TTC549 (cell line): ENCODE results near the gene ATXN7L1.

ENCODE experiments used
- FAIRE-seq: peaks from 2 replicates; lab custom pipeline; 2012; peaks lifted over from hg19 to GRCh38; lab: Jason Lieb, UNC

Gene ATXN7L1

DNA sequence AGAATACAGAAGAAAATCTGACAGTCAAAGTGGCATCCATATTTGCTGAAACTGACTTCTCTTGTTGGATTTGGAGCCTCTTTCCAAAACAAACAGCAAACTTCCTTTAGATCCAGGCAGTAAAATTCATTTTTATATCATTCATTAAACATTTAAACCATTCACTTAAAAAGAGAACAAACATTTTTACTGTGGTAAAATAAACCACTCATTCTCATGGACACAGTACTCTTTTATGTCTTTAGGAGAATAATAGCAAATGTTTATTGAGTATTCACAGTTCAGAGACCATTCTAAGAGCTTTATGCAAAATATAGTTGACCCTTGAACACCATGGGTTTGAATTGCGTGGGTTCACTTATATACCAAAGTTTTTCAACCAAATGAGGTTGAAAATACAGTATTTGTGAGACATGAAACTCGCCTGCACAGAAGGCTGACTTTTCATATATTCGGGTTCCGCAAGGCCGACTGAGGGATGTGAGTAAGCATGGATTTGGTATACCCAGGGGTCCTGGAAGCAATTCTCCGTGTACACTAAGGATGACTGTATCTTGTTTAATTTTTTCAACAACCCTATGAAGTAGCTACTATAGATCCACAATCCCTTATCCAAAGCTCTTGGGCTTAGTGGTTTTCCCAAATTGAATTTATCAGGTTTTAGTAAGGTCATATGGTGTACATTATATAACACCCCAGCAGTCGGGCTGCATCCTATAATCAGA lies 49.1 kb downstream of the ATXN7L1 start:
- no peak for FAIRE-seq

DNA sequence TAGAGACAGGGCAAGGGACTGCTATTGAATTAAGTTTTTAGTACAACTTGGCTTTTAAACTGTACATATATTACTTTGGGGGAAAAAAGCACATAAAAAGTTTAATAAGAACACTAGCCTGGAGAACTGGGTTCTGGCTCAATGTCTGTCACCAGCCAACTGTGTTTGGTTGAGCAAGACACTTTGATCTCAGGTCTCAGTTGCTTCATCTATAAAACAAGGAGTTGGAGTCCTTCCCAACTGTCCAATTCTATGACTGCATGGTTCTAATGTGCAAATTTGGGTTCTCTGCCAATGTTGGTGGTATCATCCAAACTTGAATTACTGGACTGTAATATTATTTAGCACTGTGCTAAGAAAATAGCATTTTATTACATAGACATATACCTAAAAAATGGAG lies 50.3 kb downstream of the ATXN7L1 start:
- FAIRE-seq, result no peak

DNA sequence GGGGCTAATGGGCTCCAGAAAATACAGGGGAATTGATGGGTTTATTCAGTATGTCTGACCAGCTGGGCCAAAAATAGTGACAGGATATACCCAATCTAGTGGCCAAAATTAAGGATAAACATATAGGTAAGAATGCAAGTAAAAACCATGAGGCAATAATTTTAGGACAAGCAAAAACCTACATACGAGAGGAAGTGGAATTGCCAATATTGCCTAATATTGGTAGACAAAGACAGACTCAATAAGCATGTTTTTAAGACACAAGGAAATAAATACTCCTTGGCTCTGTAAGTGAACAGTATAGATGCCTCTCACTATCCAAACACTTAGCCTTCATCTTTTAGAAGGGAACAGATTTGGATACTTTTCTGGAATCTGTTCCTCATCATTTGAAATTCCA lies 51.0 kb downstream of the ATXN7L1 start:
- FAIRE-seq, result no peak

DNA sequence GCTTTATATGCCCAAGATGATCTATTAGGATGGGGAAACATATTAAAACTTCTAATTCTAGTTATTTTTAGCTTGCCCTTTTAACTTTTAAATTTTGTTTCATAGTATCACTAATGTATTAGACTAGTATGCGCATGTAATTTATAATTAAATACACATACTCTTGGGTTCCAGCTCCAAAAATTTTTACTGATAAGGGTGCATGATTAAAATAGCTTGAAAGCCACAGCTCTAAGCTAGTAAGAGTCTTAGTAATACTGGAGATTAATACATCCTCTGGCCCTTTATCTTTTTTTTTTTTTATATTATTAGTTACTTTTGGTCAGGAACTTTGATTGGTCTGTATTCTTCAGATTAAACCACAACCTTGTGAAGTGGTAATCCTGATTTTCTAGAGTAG lies 53.6 kb downstream of the ATXN7L1 start:
- FAIRE-seq, result no peak

DNA sequence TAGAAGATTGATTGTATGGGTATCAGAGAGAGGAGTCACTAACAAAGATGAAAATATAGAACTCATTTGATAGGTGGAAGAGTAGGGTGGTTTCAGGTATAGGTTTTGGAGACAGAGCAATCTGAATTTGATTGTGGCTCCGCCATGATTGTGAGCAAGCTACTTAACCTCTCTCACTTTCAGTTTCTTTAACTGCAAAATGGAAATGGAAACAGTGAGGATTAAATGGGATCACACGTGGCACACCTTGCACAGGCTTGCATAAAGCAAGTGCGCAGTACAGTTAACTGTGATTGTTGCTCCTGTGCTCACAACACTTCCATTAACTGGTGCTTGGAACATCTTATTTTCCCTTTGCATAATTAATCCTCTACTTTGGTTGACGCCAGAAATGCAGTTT lies 54.9 kb downstream of the ATXN7L1 start:
- FAIRE-seq, result no peak

GRCh38 chr7:105820363-105821066 lies 55.9 kb downstream of the ATXN7L1 start:
- FAIRE-seq, result no peak

- no peak for FAIRE-seq
Measured at GRCh38 chr7:105819559-105819958, 56.8 kb downstream of the ATXN7L1 start.

- no peak for FAIRE-seq
Measured at GRCh38 chr7:105816954-105817615, 59.3 kb downstream of the ATXN7L1 start.

DNA sequence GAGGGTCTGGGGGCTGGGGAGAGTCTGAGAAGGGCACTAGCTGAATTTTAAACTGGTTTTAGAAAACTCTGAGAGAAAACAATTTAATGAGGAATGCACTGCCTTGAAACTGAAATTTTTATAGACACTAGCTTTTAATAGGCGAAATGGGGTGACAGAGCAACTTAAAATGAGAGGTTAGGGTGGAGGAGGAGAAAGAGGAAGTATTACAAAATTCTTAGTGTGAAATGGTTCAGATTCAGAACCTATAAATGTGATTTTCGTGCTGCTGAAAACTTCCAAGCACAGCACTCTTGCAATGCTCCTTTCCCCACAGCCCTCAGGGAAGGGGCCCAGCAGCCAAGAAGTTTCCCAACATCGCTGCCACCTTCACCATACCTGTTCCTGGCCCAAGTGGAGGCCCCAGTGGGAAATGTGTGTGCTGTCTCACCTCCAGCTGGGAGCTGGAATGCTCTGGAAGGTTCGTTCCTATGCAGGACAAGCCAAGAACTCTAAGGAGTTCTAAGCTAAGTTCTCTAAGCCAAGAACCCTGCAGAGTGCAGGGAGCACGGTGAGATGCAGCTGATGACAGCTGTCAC lies 60.0 kb downstream of the ATXN7L1 start:
- no peak for FAIRE-seq

GRCh38 chr7:105815576-105815975 lies 60.8 kb downstream of the ATXN7L1 start:
- FAIRE-seq, result no peak

- FAIRE-seq, result no peak
Measured at GRCh38 chr7:105814481-105814880, 61.9 kb downstream of the ATXN7L1 start.

- no peak for FAIRE-seq
Measured at GRCh38 chr7:105811189-105811847, 65.1 kb downstream of the ATXN7L1 start.

DNA sequence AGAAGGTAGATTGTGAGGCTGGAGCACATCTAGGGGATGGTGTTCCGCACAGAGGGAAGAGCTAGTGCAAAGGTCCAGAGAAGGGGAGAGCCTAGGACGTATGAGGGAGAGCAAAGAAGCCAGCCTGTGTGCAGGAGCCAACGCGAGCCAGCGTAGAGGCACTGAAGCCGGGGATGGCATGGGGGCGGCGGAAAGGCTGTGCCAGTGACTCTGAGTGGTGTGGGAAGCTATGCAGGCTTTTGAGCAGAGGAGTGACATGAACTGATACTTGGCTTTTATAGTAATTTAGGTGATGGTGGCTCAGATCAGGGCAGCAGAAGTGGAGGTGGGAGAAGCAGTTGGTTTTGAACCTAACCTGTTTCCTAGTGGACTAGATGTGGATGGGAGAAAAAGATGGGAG lies 65.8 kb downstream of the ATXN7L1 start:
- no peak for FAIRE-seq

- FAIRE-seq, result no peak
Measured at GRCh38 chr7:105808703-105809590, 67.5 kb downstream of the ATXN7L1 start.

DNA sequence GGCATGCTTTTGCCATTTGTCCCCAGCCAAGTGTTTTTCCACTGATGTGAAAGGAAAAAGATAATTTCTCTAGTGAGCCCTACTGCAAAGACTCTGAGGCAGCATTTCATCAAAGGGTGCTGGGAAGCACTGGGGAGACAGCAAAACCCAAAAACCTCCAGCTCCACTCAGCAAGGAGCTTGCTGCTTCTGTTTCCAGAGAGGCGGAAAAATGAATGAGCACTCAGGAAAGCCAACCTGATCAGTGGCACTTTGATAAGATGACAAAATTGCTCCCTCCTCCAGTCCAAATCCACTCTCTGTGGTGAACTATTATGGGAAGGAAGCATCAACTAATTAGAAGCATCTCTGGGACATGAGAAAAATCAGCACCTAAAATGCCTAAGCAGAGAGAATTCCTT lies 68.2 kb downstream of the ATXN7L1 start:
- FAIRE-seq, result no peak

GRCh38 chr7:105807448-105807762 lies 69.0 kb downstream of the ATXN7L1 start:
- FAIRE-seq, result no peak

DNA sequence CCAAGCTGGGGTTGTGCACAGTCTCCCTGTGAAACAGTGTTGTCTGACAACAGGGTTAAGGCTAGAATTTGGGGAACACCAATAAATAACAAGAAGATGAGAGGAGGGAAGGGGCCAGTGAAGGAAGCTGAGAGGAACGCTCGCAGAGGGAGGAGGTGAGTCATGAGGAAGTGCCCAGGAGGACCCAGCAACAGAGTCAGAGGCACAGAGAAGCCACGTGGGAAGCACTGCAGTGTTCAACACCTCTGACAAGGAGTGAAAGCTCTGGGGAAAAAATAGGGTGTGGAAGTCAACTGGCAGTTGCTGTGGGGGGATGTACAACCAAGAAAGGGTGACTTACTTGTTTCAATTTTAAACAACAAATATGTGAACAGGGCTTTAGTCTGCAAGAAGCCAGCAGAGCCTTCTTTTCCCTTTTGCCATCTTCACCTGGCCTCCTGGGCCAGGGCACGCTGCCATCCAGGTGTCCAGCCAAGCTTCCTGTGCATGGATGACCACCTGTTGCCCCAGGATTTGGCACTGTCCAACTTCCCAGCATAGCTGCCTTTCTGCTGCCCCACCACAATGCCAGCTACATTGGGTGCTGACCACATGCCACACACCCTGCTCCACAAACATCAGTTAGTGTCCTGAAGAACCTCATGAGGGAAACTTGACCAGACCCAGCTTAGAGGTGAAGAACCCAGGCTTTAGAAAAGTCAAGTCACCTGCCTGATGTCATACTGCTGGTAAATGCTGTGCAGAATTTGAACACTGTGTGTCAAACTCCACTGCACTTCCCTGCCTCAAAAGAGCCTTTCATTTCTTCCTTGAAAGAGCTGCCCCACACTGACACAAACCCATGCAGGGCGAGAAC lies 69.6 kb downstream of the ATXN7L1 start:
- no peak for FAIRE-seq

- FAIRE-seq, result no peak
Measured at GRCh38 chr7:105805447-105806019, 70.9 kb downstream of the ATXN7L1 start.

GRCh38 chr7:105803429-105803736 lies 73.0 kb downstream of the ATXN7L1 start:
- FAIRE-seq, result no peak

DNA sequence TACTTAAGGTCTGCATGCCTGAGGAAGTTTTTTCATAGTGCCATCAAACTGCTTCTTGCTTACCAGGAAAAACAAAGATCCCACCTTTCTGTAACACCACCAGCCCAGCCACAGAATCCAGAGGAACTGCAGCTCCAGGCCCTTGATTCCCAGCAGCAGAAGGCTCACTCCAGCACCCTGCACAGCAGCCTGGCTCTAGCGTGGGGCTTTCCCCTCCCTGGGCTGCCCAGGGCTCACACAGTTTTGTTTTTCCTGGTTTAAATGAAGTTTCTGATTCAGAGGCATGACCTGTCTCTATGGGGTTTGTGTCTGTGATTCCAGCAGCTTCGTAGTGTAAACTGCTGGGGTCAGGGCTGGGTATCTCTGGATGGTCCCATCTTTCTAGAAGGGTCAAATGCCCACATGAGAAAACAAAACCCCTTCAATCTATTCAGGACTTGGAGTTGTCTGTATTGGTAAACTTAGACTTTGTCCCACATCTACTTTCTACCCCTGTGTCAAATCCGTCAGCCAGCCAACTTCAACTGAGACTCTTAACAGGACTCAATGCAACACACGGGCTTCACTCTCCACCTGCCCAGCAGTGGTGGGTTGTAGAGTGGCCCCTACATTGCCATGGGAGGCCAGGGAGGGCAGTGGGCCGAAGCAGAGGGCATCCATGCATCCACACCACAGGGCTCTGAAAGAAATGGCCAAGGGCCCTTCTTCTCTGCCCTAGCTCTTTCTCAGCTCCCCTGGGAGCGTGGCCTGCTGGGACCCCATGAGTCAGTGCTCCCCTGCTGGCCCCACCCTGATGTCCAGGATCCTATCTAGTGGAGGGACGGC lies 73.6 kb downstream of the ATXN7L1 start:
- no peak for FAIRE-seq
